Hepatocyte (in vitro differentiated cells): ENCODE measurements around the gene ARSG. TPM values are rescaled to one million over a fixed set of nuclear protein-coding genes. Genes with fewer than 3 reads are reported as not detected.

ENCODE experiments used
- DNase-seq: peaks from one replicate; pipeline ENCODE4 v3.0.0-alpha.2; 2016; ENCODE audit warnings: low spot score
- H2AFZ ChIP-seq: fragments of 200-600 bp; sonication (generic); 2 replicates; pipeline ENCODE4 v1.6.0; 2016; ENCODE audit warnings: antibody characterized with exemption, mild to moderate bottlenecking
- H3K27ac ChIP-seq: fragments of 200-600 bp; sonication (generic); 2 replicates; pipeline ENCODE4 v1.5.1; 2016; ENCODE audit warnings: mild to moderate bottlenecking
- H3K27me3 ChIP-seq: fragments of 200-600 bp; sonication (generic); 2 replicates; pipeline ENCODE4 v1.6.1; 2016
- H3K36me3 ChIP-seq: fragments of 200-600 bp; sonication (generic); replicated peaks from 2 replicates; pipeline ENCODE4 v1.5.1; 2016; ENCODE audit warnings: low read depth; ENCODE audit not compliant: insufficient read depth
- H3K4me1 ChIP-seq: fragments of 200-600 bp; sonication (generic); 2 replicates; pipeline ENCODE4 v1.5.1; 2016; ENCODE audit warnings: mild to moderate bottlenecking, moderate library complexity; ENCODE audit not compliant: insufficient read depth
- H3K4me2 ChIP-seq: fragments of 200-600 bp; sonication (generic); 2 replicates; pipeline ENCODE4 v1.6.0; 2016
- H3K4me3 ChIP-seq: fragments of 200-600 bp; sonication (generic); 2 replicates; pipeline ENCODE4 v1.5.1; 2016; ENCODE audit warnings: mild to moderate bottlenecking
- H3K79me2 ChIP-seq: fragments of 200-600 bp; sonication (generic); 2 replicates; pipeline ENCODE4 v1.6.0; 2017; ENCODE audit warnings: mild to moderate bottlenecking
- H3K9me2 ChIP-seq: fragments of 200-600 bp; sonication (generic); replicated peaks from 2 replicates; pipeline ENCODE4 v1.6.0; 2017; ENCODE audit warnings: mild to moderate bottlenecking; ENCODE audit not compliant: insufficient read depth
- H3K9me3 ChIP-seq: fragments of 200-600 bp; sonication (generic); 2 replicates; pipeline ENCODE4 v1.5.1; 2016; ENCODE audit warnings: low read depth, mild to moderate bottlenecking
- H4K20me1 ChIP-seq: fragments of 200-600 bp; sonication (generic); 2 replicates; pipeline ENCODE4 v1.6.0; 2016; ENCODE audit warnings: mild to moderate bottlenecking; ENCODE audit not compliant: insufficient read depth, poor library complexity, severe bottlenecking
- CTCF ChIP-seq: fragments of 200-600 bp; sonication (generic); IDR thresholded peaks from 2 replicates; pipeline ENCODE4 v1.5.1; 2016; ENCODE audit warnings: antibody characterized with exemption, mild to moderate bottlenecking; ENCODE audit not compliant: poor library complexity
- EZH2 ChIP-seq: fragments of 200-600 bp; sonication (generic); IDR thresholded peaks from 2 replicates; pipeline ENCODE4 v1.6.1; 2016; ENCODE audit warnings: antibody characterized with exemption, mild to moderate bottlenecking, borderline replicate concordance
- EZH2phosphoT487 ChIP-seq: fragments of 200-600 bp; sonication (generic); IDR thresholded peaks from one replicate; pipeline ENCODE4 v1.6.1; 2018; ENCODE audit warnings: antibody characterized with exemption, mild to moderate bottlenecking, low read depth, moderate library complexity; ENCODE audit not compliant: unreplicated experiment, severe bottlenecking
- WGBS: methylation state at CpG from one replicate; pipeline ENCODE4 v1.1.6; 2016; ENCODE audit warnings: low lambda C conversion rate; ENCODE audit errors: missing lambda C conversion rate; 5-methylcytosine and 5-hydroxymethylcytosine counted together
- polyA plus RNA-seq: library from polyadenylated mRNA; unstranded; fragments of >200 nt; fragmentation: Nextera tagmentation; extraction: Ambion mirVana; gene quantifications from 2 replicates; pipeline ENCODE4 v1.2.1, GENCODE V29; 2016
- total RNA-seq: library from RNA; depleted of rRNA; stranded (reverse); fragments of >200 nt; gene quantifications from 2 replicates; pipeline ENCODE4 v1.2.3, GENCODE V29; 2014

ARSG gene
- total and polyA plus RNA-seq, 2 experiments from 2014 or later, result 1.3 to 1.4 TPM

GRCh38 chr17:68460146-68460545 lies 168.9 kb downstream of the ARSG start:
- peaks cover 4% of the 10 kb centered on the region for H3K79me2 ChIP-seq
- no peak for TF ChIP-seq CTCF
- no peak for TF ChIP-seq EZH2phosphoT487
- TF ChIP-seq EZH2, result no peak
- WGBS, result 84% methylated on average over 2 of the region's 2 CpGs
- no peak overlapping the region for H2AFZ ChIP-seq
- H3K9me2 ChIP-seq, result no peaks in the 10 kb centered on the region
- H3K9me3 ChIP-seq, result no peaks in the 10 kb centered on the region
- H3K4me3 ChIP-seq, result no peak overlapping the region
- no peak overlapping the region for H3K4me2 ChIP-seq
- no peak for DNase-seq
- no peaks in the 10 kb centered on the region for H4K20me1 ChIP-seq
- no peaks in the 10 kb centered on the region for H3K4me1 ChIP-seq
- H3K27ac ChIP-seq, result no peak overlapping the region
- no peaks in the 10 kb centered on the region for H3K36me3 ChIP-seq
- H3K27me3 ChIP-seq, result no peaks in the 10 kb centered on the region

GRCh38 chr17:68460715-68461114 lies 169.4 kb downstream of the ARSG start:
- Histone ChIP-seq H4K20me1 (no peaks in the 10 kb centered on the region), H3K4me2 (no peak overlapping the region), H2AFZ (no peak overlapping the region), H3K79me2 (no peaks in the 10 kb centered on the region), H3K36me3 (no peaks in the 10 kb centered on the region), H3K9me3 (no peaks in the 10 kb centered on the region), H3K4me3 (no peak overlapping the region), H3K27ac (no peak overlapping the region), H3K27me3 (no peaks in the 10 kb centered on the region), H3K4me1 (no peaks in the 10 kb centered on the region), H3K9me2 (no peaks in the 10 kb centered on the region)
- no peak for DNase-seq
- TF ChIP-seq CTCF (no peak), EZH2phosphoT487 (no peak), EZH2 (no peak)

GRCh38 chr17:68461122-68461539 lies 169.8 kb downstream of the ARSG start:
- H3K36me3 ChIP-seq, result no peaks in the 10 kb centered on the region
- H4K20me1 ChIP-seq, result no peaks in the 10 kb centered on the region
- no peaks in the 10 kb centered on the region for H3K9me2 ChIP-seq
- H3K4me3 ChIP-seq, result no peak overlapping the region
- no peaks in the 10 kb centered on the region for H3K79me2 ChIP-seq
- H3K4me1 ChIP-seq, result no peaks in the 10 kb centered on the region
- TF ChIP-seq CTCF, result no peak
- TF ChIP-seq EZH2phosphoT487, result no peak
- TF ChIP-seq EZH2, result no peak
- no peak overlapping the region for H3K27ac ChIP-seq
- WGBS, result 96% methylated on average over 1 of the region's 1 CpG
- H2AFZ ChIP-seq, result no peak overlapping the region
- H3K27me3 ChIP-seq, result no peaks in the 10 kb centered on the region
- no peak for DNase-seq
- no peaks in the 10 kb centered on the region for H3K9me3 ChIP-seq
- no peak overlapping the region for H3K4me2 ChIP-seq

- no peaks in the 10 kb centered on the region for H3K4me1 ChIP-seq
- H4K20me1 ChIP-seq, result no peaks in the 10 kb centered on the region
- WGBS, result 63% methylated on average over 5 of the region's 5 CpGs
- H3K4me3 ChIP-seq, result no peak overlapping the region
- H3K9me2 ChIP-seq, result no peaks in the 10 kb centered on the region
- H2AFZ ChIP-seq, result no peak overlapping the region
- DNase-seq, result no peak
- no peaks in the 10 kb centered on the region for H3K9me3 ChIP-seq
- no peak overlapping the region for H3K4me2 ChIP-seq
- H3K27me3 ChIP-seq, result no peaks in the 10 kb centered on the region
- H3K27ac ChIP-seq, result no peak overlapping the region
- H3K79me2 ChIP-seq, result no peaks in the 10 kb centered on the region
- H3K36me3 ChIP-seq, result no peaks in the 10 kb centered on the region
- TF ChIP-seq EZH2 (no peak), CTCF (no peak), EZH2phosphoT487 (no peak)
Observed at GRCh38 chr17:68461589-68461988, 170.3 kb downstream of the ARSG start.
